HEK293T (cell line): ENCODE results near the gene TRIM2.

Experiments used
- FOXK2 ChIP-seq: fragments of 450-650 bp; IDR thresholded peaks from 2 replicates; pipeline ENCODE4 v1.6.1; 2016; ENCODE audit warnings: mild to moderate bottlenecking
- FOXM1 ChIP-seq: fragments of 450-650 bp; IDR thresholded peaks from 2 replicates; pipeline ENCODE4 v1.6.1; 2017; ENCODE audit warnings: mild to moderate bottlenecking, borderline replicate concordance
- HDGF ChIP-seq: fragments of 450-650 bp; IDR thresholded peaks from 2 replicates; pipeline ENCODE4 v1.6.1; 2017; ENCODE audit warnings: antibody characterized with exemption, borderline replicate concordance
- LEF1 ChIP-seq: fragments of 450-650 bp; IDR thresholded peaks from 2 replicates; pipeline ENCODE4 v1.6.1; 2017; ENCODE audit warnings: mild to moderate bottlenecking, borderline replicate concordance
- SP1 ChIP-seq: fragments of 450-650 bp; IDR thresholded peaks from 2 replicates; pipeline ENCODE4 v1.6.1; 2017

DNA sequence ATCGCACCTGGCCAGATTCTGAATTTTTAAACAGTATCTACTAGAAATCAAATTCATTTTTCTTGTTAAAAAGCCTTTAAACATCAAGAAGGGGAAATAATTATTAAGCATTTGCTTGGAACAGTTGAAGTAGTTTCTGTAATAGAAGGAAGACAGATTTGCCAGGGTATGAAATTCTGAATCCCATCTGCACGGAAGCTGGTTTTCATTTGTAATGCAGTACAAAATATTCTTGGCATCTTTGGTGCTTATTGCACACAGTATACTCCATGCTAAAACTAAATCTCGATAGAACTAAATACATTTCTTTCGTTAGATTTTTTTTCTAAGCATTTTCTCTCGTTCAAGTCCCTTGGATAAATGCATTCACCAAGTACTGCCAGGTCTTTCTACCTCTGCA, 25.3 kb downstream of the TRIM2 start:
- no peak for TF ChIP-seq SP1
- no peak for TF ChIP-seq FOXM1
- TF ChIP-seq FOXK2 = no peak
- TF ChIP-seq HDGF = no peak
- no peak for TF ChIP-seq LEF1
